ENCODE measurements around the gene SHANK1.

DNA sequence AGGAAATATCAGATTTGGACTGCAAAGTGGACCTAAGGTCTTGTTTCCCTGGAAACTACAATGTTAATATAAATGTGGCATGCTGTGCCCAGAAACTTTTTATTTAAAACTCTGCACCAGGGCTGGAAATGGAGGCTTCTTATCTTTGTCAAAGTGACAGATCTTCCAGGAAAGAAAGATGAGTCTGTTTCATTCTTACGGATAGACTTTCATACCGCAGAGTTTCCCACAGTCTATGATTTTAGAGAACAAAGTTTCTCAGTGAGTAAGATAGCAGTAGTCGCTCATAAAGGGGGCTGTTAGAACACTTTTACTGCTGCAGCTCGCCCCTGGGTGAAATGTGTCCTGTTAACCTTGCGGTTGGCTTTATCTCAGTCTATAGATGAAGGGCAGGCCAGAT is 10.3 kb upstream of the SHANK1 start:
- TF ChIP-seq CTCF (tag by site-specific recombination; IDR thresholded peaks at IDR 0.05) (no peak), ZNF292 (tag by site-specific recombination; IDR thresholded peaks at IDR 0.05; ENCODE audit: borderline replicate concordance, low read depth) (no peak), ZNF211 (tag by site-specific recombination; IDR thresholded peaks at IDR 0.05; ENCODE audit: low read depth) (no peak), REST (tag by site-specific recombination; IDR thresholded peaks at IDR 0.05) (no peak), ZNF302 (tag by site-specific recombination; IDR thresholded peaks at IDR 0.05; ENCODE audit: low read depth) (no peak), ZNF623 (tag by site-specific recombination; IDR thresholded peaks at IDR 0.05) (no peak), GLI4 (tag by site-specific recombination; IDR thresholded peaks at IDR 0.05) (no peak), TCF7L2 (IDR thresholded peaks at IDR 0.05; ENCODE audit: borderline replicate concordance, low read depth, low read length) (no peak), MEIS1 (CRISPR knock-in tag; IDR thresholded peaks at IDR 0.05; ENCODE audit: borderline replicate concordance) (no peak)
- TF ChIP-seq, protein P1, sequence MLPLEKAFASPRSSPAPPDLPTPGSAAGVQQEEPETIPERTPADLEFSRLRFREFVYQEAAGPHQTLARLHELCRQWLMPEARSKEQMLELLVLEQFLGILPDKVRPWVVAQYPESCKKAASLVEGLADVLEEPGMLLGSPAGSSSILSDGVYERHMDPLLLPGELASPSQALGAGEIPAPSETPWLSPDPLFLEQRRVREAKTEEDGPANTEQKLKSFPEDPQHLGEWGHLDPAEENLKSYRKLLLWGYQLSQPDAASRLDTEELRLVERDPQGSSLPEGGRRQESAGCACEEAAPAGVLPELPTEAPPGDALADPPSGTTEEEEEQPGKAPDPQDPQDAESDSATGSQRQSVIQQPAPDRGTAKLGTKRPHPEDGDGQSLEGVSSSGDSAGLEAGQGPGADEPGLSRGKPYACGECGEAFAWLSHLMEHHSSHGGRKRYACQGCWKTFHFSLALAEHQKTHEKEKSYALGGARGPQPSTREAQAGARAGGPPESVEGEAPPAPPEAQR (tag by site-specific recombination; IDR thresholded peaks at IDR 0.05) = no peak
- TF ChIP-seq, protein P2, sequence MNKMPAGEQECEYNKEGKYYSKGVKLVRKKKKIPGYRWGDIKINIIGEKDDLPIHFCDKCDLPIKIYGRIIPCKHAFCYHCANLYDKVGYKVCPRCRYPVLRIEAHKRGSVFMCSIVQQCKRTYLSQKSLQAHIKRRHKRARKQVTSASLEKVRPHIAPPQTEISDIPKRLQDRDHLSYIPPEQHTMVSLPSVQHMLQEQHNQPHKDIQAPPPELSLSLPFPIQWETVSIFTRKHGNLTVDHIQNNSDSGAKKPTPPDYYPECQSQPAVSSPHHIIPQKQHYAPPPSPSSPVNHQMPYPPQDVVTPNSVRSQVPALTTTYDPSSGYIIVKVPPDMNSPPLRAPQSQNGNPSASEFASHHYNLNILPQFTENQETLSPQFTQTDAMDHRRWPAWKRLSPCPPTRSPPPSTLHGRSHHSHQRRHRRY (tag by site-specific recombination; IDR thresholded peaks at IDR 0.05) = no peak
- TF ChIP-seq, protein P3, sequence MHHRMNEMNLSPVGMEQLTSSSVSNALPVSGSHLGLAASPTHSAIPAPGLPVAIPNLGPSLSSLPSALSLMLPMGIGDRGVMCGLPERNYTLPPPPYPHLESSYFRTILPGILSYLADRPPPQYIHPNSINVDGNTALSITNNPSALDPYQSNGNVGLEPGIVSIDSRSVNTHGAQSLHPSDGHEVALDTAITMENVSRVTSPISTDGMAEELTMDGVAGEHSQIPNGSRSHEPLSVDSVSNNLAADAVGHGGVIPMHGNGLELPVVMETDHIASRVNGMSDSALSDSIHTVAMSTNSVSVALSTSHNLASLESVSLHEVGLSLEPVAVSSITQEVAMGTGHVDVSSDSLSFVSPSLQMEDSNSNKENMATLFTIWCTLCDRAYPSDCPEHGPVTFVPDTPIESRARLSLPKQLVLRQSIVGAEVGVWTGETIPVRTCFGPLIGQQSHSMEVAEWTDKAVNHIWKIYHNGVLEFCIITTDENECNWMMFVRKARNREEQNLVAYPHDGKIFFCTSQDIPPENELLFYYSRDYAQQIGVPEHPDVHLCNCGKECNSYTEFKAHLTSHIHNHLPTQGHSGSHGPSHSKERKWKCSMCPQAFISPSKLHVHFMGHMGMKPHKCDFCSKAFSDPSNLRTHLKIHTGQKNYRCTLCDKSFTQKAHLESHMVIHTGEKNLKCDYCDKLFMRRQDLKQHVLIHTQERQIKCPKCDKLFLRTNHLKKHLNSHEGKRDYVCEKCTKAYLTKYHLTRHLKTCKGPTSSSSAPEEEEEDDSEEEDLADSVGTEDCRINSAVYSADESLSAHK (tag by site-specific recombination; IDR thresholded peaks at IDR 0.05) = no peak
